IPS-NIHi11 (cell line): ENCODE results near the gene CTAGE9.

Experiments used
- DNase-seq: peaks from one replicate; pipeline ENCODE4 v3.0.0; 2012; ENCODE audit warnings: mixed read lengths, low spot score

CTAGE9 gene

GRCh38 chr6:131669891-131670290 lies 40.9 kb downstream of the CTAGE9 start:
- no peak for DNase-seq

- DNase-seq = no peak
Measured at GRCh38 chr6:131663578-131664165, 47.1 kb downstream of the CTAGE9 start.

DNA sequence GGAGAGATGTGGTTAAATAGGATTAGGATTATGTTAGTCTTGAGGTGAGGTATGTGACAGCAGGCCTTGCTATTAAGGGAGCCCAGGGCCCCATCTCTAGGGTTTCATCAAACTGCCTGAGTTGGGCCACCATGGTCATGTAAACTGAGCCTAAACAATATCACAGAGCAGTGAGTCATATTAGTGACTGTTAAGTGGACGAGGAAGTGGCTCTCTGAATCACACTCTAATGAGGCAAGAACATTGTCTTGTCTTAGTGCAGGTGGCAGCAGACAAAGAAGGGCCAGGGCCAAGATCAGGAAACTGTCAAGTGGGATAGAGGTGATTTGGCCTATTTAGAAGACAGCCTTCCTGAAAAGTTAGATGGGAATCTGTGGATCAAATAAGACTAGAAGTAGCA lies 50.6 kb downstream of the CTAGE9 start:
- DNase-seq = no peak
